Measurements from ENCODE around the gene SECISBP2L.

- TF ChIP-seq PHF8 (IDR thresholded peaks at IDR 0.05; ENCODE audit: borderline replicate concordance, low read length) (no peak), CBX8 (IDR thresholded peaks at IDR 0.05; ENCODE audit: borderline replicate concordance, extremely low read depth, low read depth, low read length, poor library complexity, severe bottlenecking) (no peak), SUPT5H (IDR thresholded peaks at IDR 0.05) (no peak), ZFP36 (IDR thresholded peaks at IDR 0.05; ENCODE audit: low read depth, low read length, partially characterized antibody) (no peak), SMAD2 (IDR thresholded peaks at IDR 0.05; ENCODE audit: low read depth, low read length) (no peak), ARNT (IDR thresholded peaks at IDR 0.05) (no peak), NFE2L1 (tag; IDR thresholded peaks at IDR 0.05; ENCODE audit: borderline replicate concordance, low read depth) (no peak), HMG20B (CRISPR knock-in tag; IDR thresholded peaks at IDR 0.05) (no peak), CBFB (CRISPR knock-in tag; IDR thresholded peaks at IDR 0.05) (no peak), KLF16 (IDR thresholded peaks at IDR 0.05) (no peak), JUND (IDR thresholded peaks at IDR 0.05; ENCODE audit: borderline replicate concordance, low read depth, low read length) (no peak), JUND (tag; IDR thresholded peaks at IDR 0.05; ENCODE audit: borderline replicate concordance, low read depth, low read length) (no peak)
- TF ChIP-seq, protein P1, sequence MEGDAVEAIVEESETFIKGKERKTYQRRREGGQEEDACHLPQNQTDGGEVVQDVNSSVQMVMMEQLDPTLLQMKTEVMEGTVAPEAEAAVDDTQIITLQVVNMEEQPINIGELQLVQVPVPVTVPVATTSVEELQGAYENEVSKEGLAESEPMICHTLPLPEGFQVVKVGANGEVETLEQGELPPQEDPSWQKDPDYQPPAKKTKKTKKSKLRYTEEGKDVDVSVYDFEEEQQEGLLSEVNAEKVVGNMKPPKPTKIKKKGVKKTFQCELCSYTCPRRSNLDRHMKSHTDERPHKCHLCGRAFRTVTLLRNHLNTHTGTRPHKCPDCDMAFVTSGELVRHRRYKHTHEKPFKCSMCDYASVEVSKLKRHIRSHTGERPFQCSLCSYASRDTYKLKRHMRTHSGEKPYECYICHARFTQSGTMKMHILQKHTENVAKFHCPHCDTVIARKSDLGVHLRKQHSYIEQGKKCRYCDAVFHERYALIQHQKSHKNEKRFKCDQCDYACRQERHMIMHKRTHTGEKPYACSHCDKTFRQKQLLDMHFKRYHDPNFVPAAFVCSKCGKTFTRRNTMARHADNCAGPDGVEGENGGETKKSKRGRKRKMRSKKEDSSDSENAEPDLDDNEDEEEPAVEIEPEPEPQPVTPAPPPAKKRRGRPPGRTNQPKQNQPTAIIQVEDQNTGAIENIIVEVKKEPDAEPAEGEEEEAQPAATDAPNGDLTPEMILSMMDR (IDR thresholded peaks at IDR 0.05 in 2 of 3, conservative IDR thresholded peaks at IDR 0.05 in 1 of 3; ENCODE audit: insufficient read depth in 2 of 3, low read depth in 1 of 3, low read length in 3 of 3): no peak
These were observed 79.5 kb downstream of the SECISBP2L start for GRCh38 chr15:48966595-48967301.
